Smooth muscle cell (in vitro differentiated cells): ENCODE measurements around the gene CD209. TPM values are rescaled to one million over a fixed set of nuclear protein-coding genes. Genes with fewer than 3 reads are reported as not detected.

ENCODE experiments used
- DNase-seq: peaks from one replicate; lab custom pipeline; 2025; ENCODE audit not compliant: unreplicated experiment; lab: John Stamatoyannopoulos, UW
- H2AFZ ChIP-seq: fragments of 200-600 bp; sonication (generic); 2 replicates; pipeline ENCODE4 v1.6.0; 2016; ENCODE audit warnings: antibody characterized with exemption, low read depth, mild to moderate bottlenecking
- H3F3A ChIP-seq: fragments of 200-600 bp; sonication (generic); 2 replicates; pipeline ENCODE4 v1.6.0; 2017; ENCODE audit warnings: antibody characterized with exemption, low read depth
- H3K27ac ChIP-seq: fragments of 200-600 bp; sonication (generic); 2 replicates; pipeline ENCODE4 v1.5.1; 2016; ENCODE audit warnings: low read depth, mild to moderate bottlenecking
- H3K27me3 ChIP-seq: fragments of 200-600 bp; sonication (generic); 2 replicates; pipeline ENCODE4 v1.6.1; 2016; ENCODE audit warnings: low read depth, mild to moderate bottlenecking
- H3K36me3 ChIP-seq: fragments of 200-600 bp; sonication (generic); 2 replicates; pipeline ENCODE4 v1.5.1; 2016; ENCODE audit warnings: low read depth
- H3K4me1 ChIP-seq: fragments of 200-600 bp; sonication (generic); 2 replicates; pipeline ENCODE4 v1.5.1; 2016; ENCODE audit warnings: low read depth
- H3K4me2 ChIP-seq: fragments of 200-600 bp; sonication (generic); 2 replicates; pipeline ENCODE4 v1.6.0; 2016; ENCODE audit warnings: mild to moderate bottlenecking
- H3K4me3 ChIP-seq: fragments of 200-600 bp; sonication (generic); 2 replicates; pipeline ENCODE4 v1.5.1; 2016; ENCODE audit warnings: mild to moderate bottlenecking
- H3K79me2 ChIP-seq: fragments of 200-600 bp; sonication (generic); 2 replicates; pipeline ENCODE4 v1.6.0; 2016; ENCODE audit warnings: low read depth, mild to moderate bottlenecking
- H3K9ac ChIP-seq: fragments of 200-600 bp; sonication (generic); 2 replicates; pipeline ENCODE4 v1.6.0; 2016; ENCODE audit warnings: low read depth
- H3K9me3 ChIP-seq: fragments of 200-600 bp; sonication (generic); replicated peaks from 2 replicates; pipeline ENCODE4 v1.5.1; 2016; ENCODE audit warnings: low read depth
- H4K20me1 ChIP-seq: fragments of 200-600 bp; sonication (generic); 2 replicates; pipeline ENCODE4 v1.6.0; 2016; ENCODE audit warnings: low read depth
- WGBS: methylation state at CpG from one replicate; pipeline ENCODE4 v1.1.7; 2016; ENCODE audit warnings: low lambda C conversion rate; 5-methylcytosine and 5-hydroxymethylcytosine counted together
- polyA plus RNA-seq: library from polyadenylated mRNA; unstranded; fragments of >200 nt; fragmentation: Nextera tagmentation; extraction: Ambion mirVana; gene quantifications from 2 replicates; pipeline ENCODE4 v1.2.1, GENCODE V29; 2016
- total RNA-seq: library from RNA; depleted of rRNA; stranded (reverse); fragments of >200 nt; gene quantifications from 2 replicates; pipeline ENCODE4 v1.2.3, GENCODE V29; 2014
- TF ChIP-seq, protein P1 (sequence below): fragments of 200-600 bp; sonication (generic); IDR thresholded peaks from 2 replicates; pipeline ENCODE4 v1.5.1; 2017; ENCODE audit warnings: borderline replicate concordance, mild to moderate bottlenecking, antibody characterized with exemption; ENCODE audit not compliant: insufficient read depth, poor library complexity, severe bottlenecking

CD209 gene
- total and polyA plus RNA-seq, 2 experiments from 2014 or later = not detected

DNA sequence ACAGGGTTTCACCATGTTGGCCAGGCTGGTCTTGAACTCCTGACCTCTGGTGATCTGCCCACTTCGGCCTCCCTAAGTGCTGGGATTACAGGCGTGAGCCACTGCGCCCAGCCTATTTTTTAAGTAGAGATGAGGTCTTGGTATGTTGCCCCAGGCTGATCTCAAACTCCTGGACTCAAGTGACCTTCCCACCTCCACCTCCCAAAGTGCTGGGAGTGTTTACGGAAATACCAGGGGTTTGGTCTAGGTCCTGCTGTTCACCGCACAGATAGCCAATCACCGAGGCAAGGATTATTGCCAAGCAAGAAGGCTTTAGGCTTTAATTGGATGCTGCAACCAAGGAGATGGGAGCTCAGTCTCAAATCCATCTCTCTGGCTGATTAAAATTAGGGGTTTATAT lies 27.0 kb downstream of the CD209 start:
- Histone ChIP-seq H3K9me3 (no peaks in the 10 kb centered on the region), H3K9ac (no peak overlapping the region), H3K27me3 (no peaks in the 10 kb centered on the region), H3K27ac (no peak overlapping the region), H3K4me3 (no peak overlapping the region), H2AFZ (no peak overlapping the region), H3F3A (no peaks in the 10 kb centered on the region), H3K4me1 (no peaks in the 10 kb centered on the region), H3K79me2 (no peaks in the 10 kb centered on the region), H3K4me2 (no peak overlapping the region), H3K36me3 (no peaks in the 10 kb centered on the region), H4K20me1 (no peaks in the 10 kb centered on the region)
- TF ChIP-seq, protein P1, sequence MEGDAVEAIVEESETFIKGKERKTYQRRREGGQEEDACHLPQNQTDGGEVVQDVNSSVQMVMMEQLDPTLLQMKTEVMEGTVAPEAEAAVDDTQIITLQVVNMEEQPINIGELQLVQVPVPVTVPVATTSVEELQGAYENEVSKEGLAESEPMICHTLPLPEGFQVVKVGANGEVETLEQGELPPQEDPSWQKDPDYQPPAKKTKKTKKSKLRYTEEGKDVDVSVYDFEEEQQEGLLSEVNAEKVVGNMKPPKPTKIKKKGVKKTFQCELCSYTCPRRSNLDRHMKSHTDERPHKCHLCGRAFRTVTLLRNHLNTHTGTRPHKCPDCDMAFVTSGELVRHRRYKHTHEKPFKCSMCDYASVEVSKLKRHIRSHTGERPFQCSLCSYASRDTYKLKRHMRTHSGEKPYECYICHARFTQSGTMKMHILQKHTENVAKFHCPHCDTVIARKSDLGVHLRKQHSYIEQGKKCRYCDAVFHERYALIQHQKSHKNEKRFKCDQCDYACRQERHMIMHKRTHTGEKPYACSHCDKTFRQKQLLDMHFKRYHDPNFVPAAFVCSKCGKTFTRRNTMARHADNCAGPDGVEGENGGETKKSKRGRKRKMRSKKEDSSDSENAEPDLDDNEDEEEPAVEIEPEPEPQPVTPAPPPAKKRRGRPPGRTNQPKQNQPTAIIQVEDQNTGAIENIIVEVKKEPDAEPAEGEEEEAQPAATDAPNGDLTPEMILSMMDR = no peak
- DNase-seq = no peak
- WGBS = 91% methylated on average over 6 of the region's 6 CpGs

DNA sequence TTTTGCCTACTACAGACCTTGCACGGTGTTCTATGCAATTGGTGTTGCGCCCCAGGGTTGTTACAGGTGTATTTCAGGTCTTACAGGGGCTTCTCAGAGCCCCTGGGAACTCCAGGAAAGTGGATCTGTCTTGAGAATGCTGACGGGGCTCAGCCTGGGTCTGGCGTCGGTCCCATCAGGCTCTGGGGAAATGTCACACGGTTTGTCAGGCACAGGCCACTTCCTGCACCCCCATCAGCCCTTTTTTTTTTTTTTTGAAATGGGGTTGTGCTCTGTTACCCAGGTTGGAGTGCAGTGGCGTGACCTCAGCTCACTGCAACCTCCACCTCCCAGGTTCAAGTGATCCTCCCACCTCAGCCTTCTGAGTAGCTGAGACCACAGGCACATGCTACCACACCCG lies 28.7 kb downstream of the CD209 start:
- Histone ChIP-seq H3K9ac (no peak overlapping the region), H3K27ac (no peak overlapping the region), H3K27me3 (no peaks in the 10 kb centered on the region), H3F3A (no peaks in the 10 kb centered on the region), H3K4me1 (no peaks in the 10 kb centered on the region), H2AFZ (no peak overlapping the region), H3K36me3 (no peaks in the 10 kb centered on the region), H4K20me1 (no peaks in the 10 kb centered on the region), H3K4me3 (no peak overlapping the region), H3K4me2 (no peak overlapping the region), H3K9me3 (no peaks in the 10 kb centered on the region), H3K79me2 (no peaks in the 10 kb centered on the region)
- 68% methylated on average over 7 of the region's 8 CpGs for WGBS
- DNase-seq = no peak
- TF ChIP-seq, protein P1 = no peak

DNA sequence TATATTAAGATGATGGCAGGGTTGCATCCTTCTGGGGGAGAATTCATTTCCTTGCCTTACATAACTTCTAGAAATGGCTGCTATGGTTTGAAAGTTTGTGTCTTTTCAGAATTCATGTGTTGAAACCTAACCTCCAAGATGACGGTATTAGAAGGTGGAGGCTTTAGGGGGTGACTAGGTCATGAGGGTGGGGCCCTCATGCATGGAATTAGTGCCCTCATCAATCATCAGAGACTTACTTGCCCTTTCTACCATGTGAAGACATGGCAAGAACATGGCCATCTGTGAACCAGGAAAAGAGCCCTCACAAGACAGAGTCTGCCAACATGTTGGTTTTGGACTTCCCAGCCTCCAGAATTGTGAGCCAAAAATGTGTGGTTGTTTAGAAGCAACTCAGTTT lies 30.6 kb downstream of the CD209 start:
- DNase-seq = no peak
- Histone ChIP-seq H3K9me3 (no peaks in the 10 kb centered on the region), H3K36me3 (no peaks in the 10 kb centered on the region), H3K4me3 (no peak overlapping the region), H2AFZ (no peak overlapping the region), H3K9ac (no peak overlapping the region), H3F3A (no peaks in the 10 kb centered on the region), H3K4me2 (no peak overlapping the region), H3K27ac (no peak overlapping the region), H3K27me3 (no peaks in the 10 kb centered on the region), H3K79me2 (no peaks in the 10 kb centered on the region), H4K20me1 (no peaks in the 10 kb centered on the region), H3K4me1 (no peaks in the 10 kb centered on the region)
- WGBS = 92% methylated on average over 1 of the region's 1 CpG
- TF ChIP-seq, protein P1 = no peak

DNA sequence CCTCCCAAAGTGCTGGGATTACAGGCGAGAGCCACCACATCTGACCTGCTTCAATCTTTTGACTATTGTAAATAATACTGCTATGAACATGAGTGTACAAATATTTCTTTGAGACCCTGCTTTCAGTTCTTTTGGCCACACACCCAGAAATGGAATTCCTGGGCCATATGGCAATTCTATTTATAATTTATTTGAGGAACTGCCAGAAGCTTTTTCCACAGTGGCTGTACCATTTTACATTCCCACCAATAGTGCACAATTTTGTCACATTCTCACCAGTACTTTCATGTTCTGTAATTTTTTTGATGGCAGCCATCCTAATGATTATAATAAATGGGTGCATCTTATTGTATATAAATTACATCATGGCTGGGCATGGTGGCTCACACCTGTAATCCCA lies 31.7 kb downstream of the CD209 start:
- Histone ChIP-seq H3K9me3 (no peaks in the 10 kb centered on the region), H3F3A (no peaks in the 10 kb centered on the region), H3K79me2 (no peaks in the 10 kb centered on the region), H3K9ac (no peak overlapping the region), H2AFZ (no peak overlapping the region), H3K27me3 (no peaks in the 10 kb centered on the region), H3K4me2 (no peak overlapping the region), H3K36me3 (no peaks in the 10 kb centered on the region), H3K27ac (no peak overlapping the region), H3K4me1 (no peaks in the 10 kb centered on the region), H4K20me1 (no peaks in the 10 kb centered on the region), H3K4me3 (no peak overlapping the region)
- TF ChIP-seq, protein P1 = no peak
- 67% methylated on average over 1 of the region's 1 CpG for WGBS
- no peak for DNase-seq
